BLaER1 treated with 17β-estradiol and CSF1 and Interleukin-3, amounts not matched to agents 10 nM and 100 nM (cell line): ENCODE measurements around the gene DDX18.

Experiments used
- H3K27ac ChIP-seq, 11 experiments: shearing (Covaris generic); formaldehyde crosslinking; 2 replicates each; pipeline ENCODE4 v1.8.1; 2022
- H3K27me3 ChIP-seq, 11 experiments: shearing (Covaris generic); formaldehyde crosslinking; 2 replicates each; pipeline ENCODE4 v1.8.1; 2022
- H3K36me3 ChIP-seq, 11 experiments: shearing (Covaris generic); formaldehyde crosslinking; 2 replicates each; pipeline ENCODE4 v1.8.1; 2022
- H3K4me1 ChIP-seq, 10 experiments: shearing (Covaris generic); formaldehyde crosslinking; 2 replicates each; pipeline ENCODE4 v1.8.1; 2022
- H3K4me2 ChIP-seq, 11 experiments: shearing (Covaris generic); formaldehyde crosslinking; 2 replicates each; pipeline ENCODE4 v1.8.1; 2022
- H3K4me3 ChIP-seq, 10 experiments: shearing (Covaris generic); formaldehyde crosslinking; 2 replicates each; pipeline ENCODE4 v1.8.1; 2022
- H3K9ac ChIP-seq, 11 experiments: shearing (Covaris generic); formaldehyde crosslinking; 2 replicates each; pipeline ENCODE4 v1.8.1; 2022
- H3K9me3 ChIP-seq, 11 experiments: shearing (Covaris generic); formaldehyde crosslinking; replicated peaks in 1 of 11; 2 replicates each; pipeline ENCODE4 v1.8.1; 2022
- H4K20me1 ChIP-seq, 11 experiments: shearing (Covaris generic); formaldehyde crosslinking; 2 replicates each; pipeline ENCODE4 v1.8.1; 2022
- Cebpa-rat ChIP-seq, 11 experiments: shearing (Covaris generic); IDR thresholded peaks; 2 replicates each; pipeline ENCODE4 v1.8.1; 2022

DDX18 gene

DNA sequence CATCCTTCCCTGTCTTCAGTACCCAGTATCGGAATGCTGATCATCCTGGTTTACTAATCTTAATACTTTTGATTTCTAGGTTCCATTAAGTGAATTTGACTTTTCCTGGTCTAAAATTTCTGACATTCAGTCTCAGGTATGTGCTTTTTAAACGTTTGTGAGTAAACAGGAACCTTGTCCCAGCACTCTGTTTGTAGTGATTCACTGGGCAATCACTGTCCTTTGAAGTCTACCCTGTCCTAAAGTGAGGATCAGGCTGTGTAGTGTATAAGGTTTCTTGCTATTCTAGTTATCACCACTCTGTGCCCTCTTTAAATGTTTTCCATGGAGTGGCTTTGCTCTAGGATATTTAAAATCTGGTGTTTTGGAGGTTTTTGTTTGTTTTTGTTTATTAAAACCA lies 14.4 kb downstream of the DDX18 start:
- Histone ChIP-seq H3K9me3 (peaks cover 0 to 8% (median 0%) of the 10 kb centered on the region in 11 experiments; a peak in 4 of 22 replicates), H3K27ac (no peak overlapping the region), H3K9ac (no peak overlapping the region), H3K4me3 (no peak overlapping the region), H3K36me3 (peaks cover 98 to 100% (median 99%) of the 10 kb centered on the region in 11 experiments), H4K20me1 (peaks cover 6 to 65% (median 43%) of the 10 kb centered on the region in 11 experiments; a peak in 19 of 22 replicates), H3K27me3 (no peaks in the 10 kb centered on the region), H3K4me1 (no peaks in the 10 kb centered on the region), H3K4me2 (no peak overlapping the region)
- no peak for TF ChIP-seq Cebpa-rat (IDR thresholded peaks at IDR 0.05)

DNA sequence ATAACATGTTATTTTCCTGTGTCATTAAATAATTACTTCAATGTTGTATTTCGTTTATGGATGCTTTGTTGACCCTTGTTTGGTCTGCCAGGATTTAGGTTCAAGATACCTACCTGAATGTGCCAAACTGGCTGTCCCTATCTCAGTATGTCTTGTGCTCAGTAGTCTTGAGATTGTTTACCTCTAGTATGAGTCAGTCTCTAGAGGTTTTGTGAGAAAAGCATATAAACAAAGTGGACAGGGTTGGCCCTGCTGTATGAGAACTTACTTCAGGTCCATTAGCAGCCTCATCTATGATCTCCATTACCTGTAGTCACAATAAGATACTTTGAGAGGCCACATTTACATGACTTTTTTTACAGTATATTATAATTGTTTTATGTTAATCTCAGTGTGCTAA lies 17.8 kb downstream of the DDX18 start:
- Histone ChIP-seq H3K9me3 (no peaks in the 10 kb centered on the region), H3K36me3 (peaks cover 63 to 73% (median 71%) of the 10 kb centered on the region in 11 experiments), H3K4me3 (no peak overlapping the region), H4K20me1 (peaks cover 6 to 86% (median 59%) of the 10 kb centered on the region in 11 experiments; a peak in 21 of 22 replicates), H3K4me1 (peaks cover 0 to 9% (median 5%) of the 10 kb centered on the region in 10 experiments; a peak in 3 of 20 replicates), H3K27ac (no peak overlapping the region), H3K27me3 (peaks cover 4 to 18% (median 14%) of the 10 kb centered on the region in 11 experiments; a peak in 15 of 22 replicates), H3K4me2 (no peak overlapping the region), H3K9ac (no peak overlapping the region)
- no peak for TF ChIP-seq Cebpa-rat (IDR thresholded peaks at IDR 0.05)

DNA sequence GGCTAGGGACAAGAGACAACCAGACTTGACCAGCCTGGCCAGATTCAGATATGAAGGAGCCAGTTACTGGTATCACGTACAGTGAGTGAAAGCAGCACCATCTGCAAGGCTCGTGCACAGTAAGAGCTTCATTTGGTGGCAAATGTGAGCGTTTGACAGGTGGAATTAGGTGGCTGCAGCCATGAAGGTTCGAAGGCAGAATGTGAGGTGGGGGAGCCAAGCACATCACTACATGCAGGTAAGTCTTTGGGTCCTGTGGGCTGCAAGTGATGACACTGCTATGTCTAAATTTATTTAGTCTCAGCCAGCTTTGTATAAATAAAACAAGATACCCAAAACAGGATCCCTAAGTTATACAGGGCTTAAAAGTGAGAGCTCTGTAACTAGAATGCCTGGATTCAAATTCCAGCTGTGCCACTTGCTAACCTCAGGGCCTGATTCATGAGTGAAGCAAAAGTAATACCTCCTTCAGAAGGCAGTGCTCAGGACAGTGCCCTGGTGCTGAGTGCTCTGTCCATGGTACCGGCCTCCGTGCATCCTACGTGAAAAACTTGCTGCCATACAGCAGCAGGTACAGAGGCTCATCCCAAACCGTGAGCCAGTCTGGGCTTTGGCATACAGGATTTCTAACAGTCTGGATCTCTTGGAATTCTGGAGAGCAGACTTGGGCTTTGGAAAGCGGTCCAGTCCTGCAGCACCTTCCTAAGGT lies 18.6 kb downstream of the DDX18 start:
- no peaks in the 10 kb centered on the region for H3K9me3 ChIP-seq

DNA sequence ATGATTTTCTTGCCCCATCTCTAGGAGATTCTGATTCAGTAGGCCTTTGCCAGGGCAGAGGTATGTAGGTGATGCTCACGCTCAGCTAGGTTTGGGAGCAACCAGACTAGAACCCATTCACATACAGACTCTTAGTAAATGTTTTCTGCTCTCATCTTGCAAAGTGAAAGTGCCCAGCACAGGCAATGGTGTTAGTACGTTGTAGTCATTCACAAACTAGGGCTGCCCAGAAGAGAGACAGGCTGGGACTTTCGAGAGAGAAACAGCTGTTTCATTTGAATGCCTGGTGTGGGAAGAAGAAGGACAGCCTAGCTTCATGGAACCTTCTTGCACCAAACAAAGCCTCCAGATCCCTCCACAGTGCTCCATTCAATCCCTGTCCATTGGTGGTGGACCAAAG lies 19.4 kb downstream of the DDX18 start:
- Histone ChIP-seq H3K36me3 (peaks cover 51 to 68% (median 55%) of the 10 kb centered on the region in 11 experiments), H4K20me1 (peaks cover 6 to 78% (median 58%) of the 10 kb centered on the region in 11 experiments; a peak in 21 of 22 replicates), H3K4me1 (peaks cover 0 to 9% (median 5%) of the 10 kb centered on the region in 10 experiments; a peak in 3 of 20 replicates), H3K27ac (no peak overlapping the region), H3K4me2 (no peak overlapping the region), H3K27me3 (peaks cover 4 to 18% (median 14%) of the 10 kb centered on the region in 11 experiments; a peak in 15 of 22 replicates), H3K4me3 (no peak overlapping the region), H3K9ac (no peak overlapping the region), H3K9me3 (no peaks in the 10 kb centered on the region)
- no peak for TF ChIP-seq Cebpa-rat (IDR thresholded peaks at IDR 0.05)

More for the DNA sequence above, 18.6 kb downstream of the DDX18 start:
- Histone ChIP-seq H3K36me3 (peaks cover 57 to 72% (median 63%) of the 10 kb centered on the region in 11 experiments), H3K27ac (no peak overlapping the region), H3K4me2 (no peak overlapping the region), H3K27me3 (peaks cover 4 to 18% (median 14%) of the 10 kb centered on the region in 11 experiments; a peak in 15 of 22 replicates), H4K20me1 (peaks cover 6 to 86% (median 59%) of the 10 kb centered on the region in 11 experiments; a peak in 21 of 22 replicates), H3K4me3 (no peak overlapping the region), H3K4me1 (peaks cover 0 to 9% (median 5%) of the 10 kb centered on the region in 10 experiments; a peak in 3 of 20 replicates), H3K9ac (no peak overlapping the region)
- TF ChIP-seq Cebpa-rat (IDR thresholded peaks at IDR 0.05) = no peak

DNA sequence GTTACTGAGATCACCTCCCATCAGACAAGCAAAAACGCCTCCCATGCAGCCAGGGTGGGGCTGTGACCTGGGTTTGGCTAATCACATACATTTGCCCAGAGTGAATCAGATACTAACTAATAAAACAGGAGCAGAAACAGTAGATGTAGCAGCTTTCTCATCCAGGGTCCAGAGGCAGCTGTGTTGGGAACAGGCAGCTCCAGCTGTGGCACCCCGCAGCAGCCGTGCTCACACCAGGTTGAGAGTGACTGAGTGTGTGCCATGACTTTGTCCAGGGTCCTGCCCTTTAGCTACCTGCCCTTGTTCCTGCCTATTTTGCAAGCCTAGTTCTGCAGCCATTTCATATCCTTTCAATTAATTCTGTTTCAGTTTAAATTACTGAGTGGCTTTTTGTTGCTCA lies 20.5 kb downstream of the DDX18 start:
- Histone ChIP-seq H3K27me3 (peaks cover 4 to 18% (median 14%) of the 10 kb centered on the region in 11 experiments; a peak in 15 of 22 replicates), H3K4me2 (no peak overlapping the region), H3K9me3 (no peaks in the 10 kb centered on the region), H3K36me3 (peaks cover 40 to 57% (median 44%) of the 10 kb centered on the region in 11 experiments), H3K9ac (no peak overlapping the region), H4K20me1 (peaks cover 6 to 69% (median 54%) of the 10 kb centered on the region in 11 experiments; a peak in 21 of 22 replicates), H3K4me1 (peaks cover 0 to 9% (median 5%) of the 10 kb centered on the region in 10 experiments; a peak in 3 of 20 replicates), H3K27ac (no peak overlapping the region), H3K4me3 (no peak overlapping the region)
- TF ChIP-seq Cebpa-rat (IDR thresholded peaks at IDR 0.05) = no peak

DNA sequence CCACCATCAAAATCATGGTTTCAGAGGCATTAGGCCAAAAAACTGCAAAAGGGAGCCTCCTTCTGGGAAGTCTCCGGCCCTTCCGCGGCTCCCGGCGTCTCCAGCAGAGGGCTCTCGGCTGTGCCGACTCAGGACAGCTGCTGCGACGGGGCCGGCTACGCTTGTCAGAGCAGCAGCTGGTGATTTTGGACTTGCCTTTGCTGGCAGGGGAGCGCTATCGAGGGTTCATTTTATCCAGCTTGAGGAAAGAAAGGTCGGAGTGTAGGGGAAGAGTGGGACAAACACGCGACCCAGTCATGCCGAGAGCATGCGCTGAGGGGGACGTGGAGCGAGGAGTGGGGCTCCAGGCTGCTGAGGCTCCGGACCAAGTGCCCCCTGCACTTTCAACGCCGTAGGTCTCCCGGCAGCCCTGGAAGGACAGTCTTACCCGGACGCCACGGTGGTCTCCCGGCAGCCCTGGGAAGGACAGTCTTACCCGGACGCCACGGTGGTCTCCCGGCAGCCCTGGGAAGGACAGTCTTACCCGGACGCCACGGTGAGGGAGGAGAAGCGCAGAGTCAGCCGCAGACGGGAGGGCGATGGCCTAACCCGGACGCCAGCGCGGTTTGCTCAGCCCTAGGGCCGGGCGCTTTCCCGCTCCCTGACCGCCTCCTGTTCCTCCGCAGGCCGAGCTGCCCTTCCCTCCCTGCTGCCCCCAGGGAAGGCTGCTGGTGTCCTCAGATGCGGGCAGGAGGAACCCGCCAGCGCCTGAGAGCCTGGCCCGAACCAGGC lies 21.7 kb downstream of the DDX18 start:
- Histone ChIP-seq H3K4me2 (peak overlapping the region; percentile 49 to 91 (median 67)), H3K4me3 (peak overlapping the region in 6 of 10 experiments; percentile 17 to 46 (median 34); a peak in 8 of 20 replicates), H3K36me3 (peaks cover 28 to 45% (median 32%) of the 10 kb centered on the region in 11 experiments)

DNA sequence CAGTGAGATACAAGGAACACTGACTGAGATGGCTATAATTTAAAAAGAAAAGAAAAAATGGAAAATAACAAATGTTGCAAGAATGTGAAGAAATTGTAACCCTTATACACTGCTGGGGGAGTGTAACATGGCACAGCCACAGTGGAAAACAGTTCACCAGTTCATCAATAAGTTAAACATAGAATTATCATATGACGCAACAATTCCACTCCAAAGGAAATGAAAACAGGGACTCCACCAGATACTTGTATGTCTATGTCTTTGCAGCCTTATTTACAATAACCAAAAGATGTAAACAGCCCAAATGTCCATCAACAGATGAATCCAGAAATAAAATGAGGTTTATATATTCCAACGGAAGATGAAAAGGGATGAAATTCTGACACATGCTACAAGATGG lies 30.8 kb downstream of the DDX18 start:
- TF ChIP-seq Cebpa-rat (IDR thresholded peaks at IDR 0.05) = peak in 2 of 11 experiments; percentile 32 to 36; a peak in 1 of 22 replicates
- no peak overlapping the region for H3K4me2 ChIP-seq
- H3K4me1 ChIP-seq = no peaks in the 10 kb centered on the region
- 0 out of 22 replicates have a peak, but pooled peaks cover 0 to 4% (median 0%) of the 10 kb centered on the region in 11 experiments for H4K20me1 ChIP-seq
- H3K9me3 ChIP-seq = peaks cover 13 to 22% (median 18%) of the 10 kb centered on the region in 11 experiments
- H3K4me3 ChIP-seq = no peak overlapping the region
- no peak overlapping the region for H3K9ac ChIP-seq
- H3K27ac ChIP-seq = no peak overlapping the region
- no peaks in the 10 kb centered on the region for H3K27me3 ChIP-seq
- H3K36me3 ChIP-seq = no peaks in the 10 kb centered on the region

More for the DNA sequence above, 21.7 kb downstream of the DDX18 start:
- no peak overlapping the region for H3K27ac ChIP-seq
- peaks cover 0 to 9% (median 5%) of the 10 kb centered on the region in 10 experiments; a peak in 3 of 20 replicates for H3K4me1 ChIP-seq
- TF ChIP-seq Cebpa-rat (IDR thresholded peaks at IDR 0.05) = no peak
- H4K20me1 ChIP-seq = peaks cover 6 to 61% (median 46%) of the 10 kb centered on the region in 11 experiments; a peak in 20 of 22 replicates
- no peaks in the 10 kb centered on the region for H3K9me3 ChIP-seq
- peak overlapping the region in 4 of 11 experiments; percentile 33 to 60 (median 49); a peak in 5 of 22 replicates for H3K9ac ChIP-seq
- peaks cover 4 to 18% (median 14%) of the 10 kb centered on the region in 11 experiments; a peak in 15 of 22 replicates for H3K27me3 ChIP-seq

DNA sequence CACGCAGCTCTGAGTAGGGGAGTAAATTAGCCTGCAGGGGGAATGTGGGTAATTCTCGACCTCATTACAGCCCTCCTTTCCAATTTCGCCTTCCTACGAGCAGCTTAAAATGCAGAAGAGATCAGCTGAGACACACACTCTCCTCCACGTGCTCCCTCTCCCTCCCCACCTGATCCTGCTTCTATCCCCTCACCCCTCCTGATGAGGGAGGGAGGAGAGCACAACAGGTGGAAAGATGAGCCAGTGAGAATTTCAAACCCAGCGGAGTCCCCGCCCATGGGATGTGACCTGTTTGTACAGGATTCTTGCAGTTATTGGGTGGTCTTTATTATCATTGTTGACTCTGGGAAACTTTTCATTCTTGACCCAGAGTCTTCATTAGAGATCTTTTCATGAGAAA lies 35.5 kb downstream of the DDX18 start:
- Histone ChIP-seq H3K36me3 (no peaks in the 10 kb centered on the region), H3K4me3 (no peak overlapping the region), H3K4me1 (peaks cover 0 to 15% (median 9%) of the 10 kb centered on the region in 10 experiments; a peak in 12 of 20 replicates), H3K4me2 (no peak overlapping the region), H3K9me3 (peaks cover 13 to 22% (median 18%) of the 10 kb centered on the region in 11 experiments), H4K20me1 (no peaks in the 10 kb centered on the region), H3K9ac (no peak overlapping the region), H3K27ac (no peak overlapping the region), H3K27me3 (no peaks in the 10 kb centered on the region)
- no peak for TF ChIP-seq Cebpa-rat (IDR thresholded peaks at IDR 0.05)
